ENCODE results near the gene RBFOX1. TPM values are rescaled to one million over a fixed set of nuclear protein-coding genes. Genes with fewer than 3 reads are reported as not detected.

RBFOX1 gene
- total RNA-seq, 6 donors from 2014 or later = not detected

- no peak overlapping the region for H3K27ac ChIP-seq
- no peak for TF ChIP-seq POLR2AphosphoS5 (IDR thresholded peaks at IDR 0.05)
- TF ChIP-seq, protein P1, sequence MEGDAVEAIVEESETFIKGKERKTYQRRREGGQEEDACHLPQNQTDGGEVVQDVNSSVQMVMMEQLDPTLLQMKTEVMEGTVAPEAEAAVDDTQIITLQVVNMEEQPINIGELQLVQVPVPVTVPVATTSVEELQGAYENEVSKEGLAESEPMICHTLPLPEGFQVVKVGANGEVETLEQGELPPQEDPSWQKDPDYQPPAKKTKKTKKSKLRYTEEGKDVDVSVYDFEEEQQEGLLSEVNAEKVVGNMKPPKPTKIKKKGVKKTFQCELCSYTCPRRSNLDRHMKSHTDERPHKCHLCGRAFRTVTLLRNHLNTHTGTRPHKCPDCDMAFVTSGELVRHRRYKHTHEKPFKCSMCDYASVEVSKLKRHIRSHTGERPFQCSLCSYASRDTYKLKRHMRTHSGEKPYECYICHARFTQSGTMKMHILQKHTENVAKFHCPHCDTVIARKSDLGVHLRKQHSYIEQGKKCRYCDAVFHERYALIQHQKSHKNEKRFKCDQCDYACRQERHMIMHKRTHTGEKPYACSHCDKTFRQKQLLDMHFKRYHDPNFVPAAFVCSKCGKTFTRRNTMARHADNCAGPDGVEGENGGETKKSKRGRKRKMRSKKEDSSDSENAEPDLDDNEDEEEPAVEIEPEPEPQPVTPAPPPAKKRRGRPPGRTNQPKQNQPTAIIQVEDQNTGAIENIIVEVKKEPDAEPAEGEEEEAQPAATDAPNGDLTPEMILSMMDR (IDR thresholded peaks at IDR 0.05) = no peak
- no peak for TF ChIP-seq POLR2A (IDR thresholded peaks at IDR 0.05)
- no peak for TF ChIP-seq EP300 (IDR thresholded peaks at IDR 0.05)
- H3K9me3 ChIP-seq = no peaks in the 10 kb centered on the region
- 90% methylated on average over 3 of the region's 3 CpGs for WGBS, 2 donors
- DNase-seq = no peak
- no peaks in the 10 kb centered on the region for H3K36me3 ChIP-seq
- no peak for ATAC-seq (ENCODE audit: low FRiP score in 2 of 2)
- no peaks in the 10 kb centered on the region for H3K4me1 ChIP-seq
- H3K4me3 ChIP-seq = no peak overlapping the region
- no peaks in the 10 kb centered on the region for H3K27me3 ChIP-seq
These were observed 376.5 kb downstream of the RBFOX1 start for GRCh38 chr16:7709186-7709585.

DNA sequence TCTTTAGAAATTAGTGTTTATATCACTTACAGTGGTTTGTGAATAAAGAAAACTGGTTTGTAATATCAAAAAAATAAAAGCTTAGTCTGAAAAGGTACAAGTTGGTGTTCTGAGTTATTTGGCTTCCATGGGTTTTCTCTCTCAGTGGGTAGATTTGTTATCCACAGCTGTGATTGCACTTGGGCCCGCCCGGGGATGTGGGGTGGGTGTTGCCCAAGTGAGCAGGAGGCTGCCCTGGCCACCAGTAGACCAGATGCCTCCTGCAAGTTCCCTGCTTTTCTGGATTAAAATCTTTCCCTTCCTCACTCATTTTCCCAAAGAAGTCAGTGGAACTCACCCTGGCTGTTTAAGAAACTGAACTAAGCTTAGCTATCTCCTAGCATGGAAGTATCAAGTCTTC is 380.6 kb downstream of the RBFOX1 start:
- DNase-seq = peak in 1 of 2 donors; percentile 11
- no peak for ATAC-seq (ENCODE audit: low FRiP score in 2 of 2)
- no peak overlapping the region for H3K4me3 ChIP-seq
- H3K27me3 ChIP-seq = no peaks in the 10 kb centered on the region
- no peaks in the 10 kb centered on the region for H3K36me3 ChIP-seq
- H3K9me3 ChIP-seq = no peaks in the 10 kb centered on the region
- no peaks in the 10 kb centered on the region for H3K4me1 ChIP-seq
- WGBS, 2 donors = 56 to 82% methylated on average over 2 of the region's 2 CpGs
- TF ChIP-seq, protein P1 (IDR thresholded peaks at IDR 0.05) = no peak
- no peak for TF ChIP-seq EP300 (IDR thresholded peaks at IDR 0.05)
- no peak for TF ChIP-seq POLR2A (IDR thresholded peaks at IDR 0.05)
- TF ChIP-seq POLR2AphosphoS5 (IDR thresholded peaks at IDR 0.05) = no peak
- no peak overlapping the region for H3K27ac ChIP-seq

GRCh38 chr16:7714775-7715174 is 382.1 kb downstream of the RBFOX1 start:
- no peaks in the 10 kb centered on the region for H3K36me3 ChIP-seq
- ATAC-seq (ENCODE audit: low FRiP score in 2 of 2) (no peak), DNase-seq (no peak)
- H3K9me3 ChIP-seq = no peaks in the 10 kb centered on the region
- TF ChIP-seq, protein P1 (IDR thresholded peaks at IDR 0.05) = no peak
- TF ChIP-seq POLR2AphosphoS5 (IDR thresholded peaks at IDR 0.05) (no peak), POLR2A (IDR thresholded peaks at IDR 0.05) (no peak), EP300 (IDR thresholded peaks at IDR 0.05) (no peak)
- H3K4me1 ChIP-seq = no peaks in the 10 kb centered on the region
- WGBS, 2 donors = 93 to 94% methylated on average over 2 of the region's 2 CpGs
- no peak overlapping the region for H3K27ac ChIP-seq
- no peak overlapping the region for H3K4me3 ChIP-seq
- H3K27me3 ChIP-seq = no peaks in the 10 kb centered on the region

DNA sequence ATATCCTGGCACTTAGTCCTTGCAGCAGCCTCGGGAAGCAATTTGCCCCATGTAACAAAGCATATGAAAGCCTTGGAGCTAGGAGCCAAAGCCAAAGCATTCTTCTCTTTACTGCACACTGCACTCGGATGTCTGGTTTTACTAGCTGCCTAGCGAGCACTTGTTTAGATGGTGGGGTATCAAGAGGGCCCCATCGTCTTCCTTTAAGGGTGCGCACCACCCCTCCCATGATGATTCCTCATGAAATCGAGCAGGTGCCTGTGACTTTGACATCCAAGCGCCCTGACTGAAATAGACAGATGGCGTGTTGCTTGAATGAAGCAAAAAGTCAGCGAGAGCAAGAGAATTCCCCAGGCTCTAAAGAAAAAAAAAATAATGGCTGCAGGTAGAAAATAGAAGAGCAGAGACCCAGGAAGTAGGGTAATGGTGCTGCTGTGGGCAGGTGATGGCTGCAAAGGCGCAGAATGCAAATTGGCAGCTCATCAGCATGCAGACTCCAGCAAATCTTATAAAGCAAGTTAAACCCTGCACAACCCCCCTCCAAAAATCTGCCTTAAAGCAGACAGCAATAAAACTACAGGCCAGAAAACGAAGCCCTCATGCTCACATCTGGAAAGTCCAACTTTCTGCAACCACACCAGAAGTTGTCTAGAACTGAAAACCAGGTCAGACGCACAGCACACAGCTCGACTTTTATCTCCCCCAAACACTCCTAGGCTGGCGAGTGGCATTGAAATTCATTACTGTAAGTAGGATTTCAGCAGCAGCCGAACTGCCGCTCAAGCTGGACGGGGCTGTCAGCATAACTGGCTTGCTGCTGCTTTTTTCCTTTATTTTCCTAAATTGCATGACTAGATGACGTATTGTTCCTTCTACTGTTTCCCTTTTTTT is 384.3 kb downstream of the RBFOX1 start:
- no peak for ATAC-seq (ENCODE audit: low FRiP score in 2 of 2)
- H3K27me3 ChIP-seq = no peaks in the 10 kb centered on the region

More for the DNA sequence above, 384.3 kb downstream of the RBFOX1 start:
- TF ChIP-seq POLR2A (IDR thresholded peaks at IDR 0.05) = no peak
- TF ChIP-seq, protein P1 (IDR thresholded peaks at IDR 0.05) = no peak
- TF ChIP-seq EP300 (IDR thresholded peaks at IDR 0.05) = no peak
- TF ChIP-seq POLR2AphosphoS5 (IDR thresholded peaks at IDR 0.05) = no peak
- 54 to 55% methylated on average over 18 of the region's 18 CpGs for WGBS, 2 donors
- no peaks in the 10 kb centered on the region for H3K36me3 ChIP-seq
- H3K4me3 ChIP-seq = no peak overlapping the region
- no peak for DNase-seq
- H3K9me3 ChIP-seq = no peaks in the 10 kb centered on the region
- no peak overlapping the region for H3K27ac ChIP-seq
- H3K4me1 ChIP-seq = no peaks in the 10 kb centered on the region
